HG03469 (cell line): Measurements from ENCODE around the gene CAD.
"Not testable (repeated sequence)": the region's sequence is repeated elsewhere in the genome, so short reads cannot be mapped to it uniquely, and the experiment has no call there.

ENCODE experiments used
- ATAC-seq: cut with Tn5 transposase; IDR thresholded peaks from one replicate; pipeline ENCODE4 v1.9.1; 2021; ENCODE audit warnings: mild to moderate bottlenecking, moderate library complexity, moderate number of reproducible peaks; ENCODE audit not compliant: unreplicated experiment

Gene CAD

GRCh38 chr2:27217173-27218121 lies at the start of gene CAD:
Gene CAD (plus strand): TSS chr2:27217369. CDS start chr2:27217552, 183 bp downstream.
- peak; percentile 59 for ATAC-seq

GRCh38 chr2:27170581-27171337 lies 46.4 kb upstream of the CAD start:
- no peak for ATAC-seq

- ATAC-seq, result no peak
Measured at GRCh38 chr2:27171351-27171848, 45.8 kb upstream of the CAD start.

GRCh38 chr2:27174638-27175037 lies 42.5 kb upstream of the CAD start:
- no peak for ATAC-seq

GRCh38 chr2:27175330-27175729 lies 41.8 kb upstream of the CAD start:
- ATAC-seq, result no peak

GRCh38 chr2:27175781-27176180 lies 41.4 kb upstream of the CAD start:
- not testable (repeated sequence) for ATAC-seq

GRCh38 chr2:27177441-27178351 lies 39.5 kb upstream of the CAD start:
- ATAC-seq, result no peak

- no peak for ATAC-seq
Measured at GRCh38 chr2:27178469-27178868, 38.7 kb upstream of the CAD start.

- no peak for ATAC-seq
Measured at GRCh38 chr2:27179344-27180000, 37.7 kb upstream of the CAD start.

GRCh38 chr2:27182346-27182745 lies 34.8 kb upstream of the CAD start:
- no peak for ATAC-seq

GRCh38 chr2:27184115-27184514 lies 33.1 kb upstream of the CAD start:
- ATAC-seq, result no peak

GRCh38 chr2:27185331-27186026 lies 31.7 kb upstream of the CAD start:
- no peak for ATAC-seq

GRCh38 chr2:27186613-27187345 lies 30.4 kb upstream of the CAD start:
- no peak for ATAC-seq

GRCh38 chr2:27189989-27190388 lies 27.2 kb upstream of the CAD start:
- no peak for ATAC-seq

- ATAC-seq, result no peak
Measured at GRCh38 chr2:27191070-27191829, 25.9 kb upstream of the CAD start.

GRCh38 chr2:27194538-27195354 lies 22.4 kb upstream of the CAD start:
- ATAC-seq, result no peak

GRCh38 chr2:27195799-27196198 lies 21.4 kb upstream of the CAD start:
- ATAC-seq, result not testable (repeated sequence)
